CD14-positive monocyte (primary cell): ENCODE measurements around the gene KDM4C. TPM values are rescaled to one million over a fixed set of nuclear protein-coding genes. Genes with fewer than 3 reads are reported as not detected.

Source experiments
- DNase-seq, 3 donors: peaks; one replicate each; pipeline ENCODE4 v3.0.0-alpha.2; 2011 to 2022
- H2AFZ ChIP-seq: 2 replicates; pipeline ENCODE4 v1.6.0; 2012; ENCODE audit warnings: mild to moderate bottlenecking, low read depth, low read length, inconsistent platforms; ENCODE audit not compliant: insufficient read depth, poor library complexity, severe bottlenecking
- H3K27ac ChIP-seq, 2 donors: 1 replicate in 1 of 2; 2 replicates in 1 of 2; pipeline ENCODE4 v1.5.1; 2012 to 2013; ENCODE audit warnings: low read length in 2 of 2, control low read depth in 1 of 2, inconsistent platforms in 1 of 2, low read depth in 1 of 2, mild to moderate bottlenecking in 1 of 2
- H3K27me3 ChIP-seq, 2 donors: one replicate each; pipeline versions ENCODE4 v1.6.0 to v1.6.1; 2011 to 2013; ENCODE audit warnings: low read length in 2 of 2; ENCODE audit not compliant: control insufficient read depth in 2 of 2, insufficient read depth in 2 of 2
- H3K36me3 ChIP-seq, 2 donors: replicated peaks in 1 of 2; 1 replicate in 1 of 2; 2 replicates in 1 of 2; pipeline versions ENCODE4 v1.5.1 to v1.6.1; 2012 to 2013; ENCODE audit warnings: low read length in 2 of 2, control low read depth in 1 of 2, inconsistent platforms in 1 of 2, mild to moderate bottlenecking in 1 of 2; ENCODE audit not compliant: insufficient read depth in 2 of 2, control insufficient read depth in 1 of 2
- H3K4me1 ChIP-seq, 2 donors: 1 replicate in 1 of 2; 2 replicates in 1 of 2; pipeline versions ENCODE4 v1.5.1 to v1.6.1; 2012 to 2013; ENCODE audit warnings: low read length in 2 of 2, control low read depth in 1 of 2, inconsistent platforms in 1 of 2, mild to moderate bottlenecking in 1 of 2, moderate library complexity in 1 of 2; ENCODE audit not compliant: insufficient read depth in 2 of 2, control insufficient read depth in 1 of 2
- H3K4me2 ChIP-seq: replicated peaks from 2 replicates; pipeline ENCODE3; 2012; ENCODE audit warnings: low read length, moderate library complexity, mild to moderate bottlenecking; ENCODE audit not compliant: poor library complexity, severe bottlenecking; ENCODE audit errors: extremely low read depth
- H3K4me3 ChIP-seq, 3 experiments: fragments of 200-600 bp in 1 of 3; sonication (generic) in 1 of 3; replicated peaks in 1 of 3; 1 replicate in 2 of 3; 2 replicates in 1 of 3; pipeline ENCODE4 v1.5.1; 2011 to 2013; ENCODE audit warnings: low read length in 3 of 3, mild to moderate bottlenecking in 3 of 3, control low read depth in 2 of 3, low read depth in 2 of 3, inconsistent platforms in 1 of 3, moderate library complexity in 1 of 3
- H3K79me2 ChIP-seq: 2 replicates; pipeline ENCODE4 v1.6.0; 2012; ENCODE audit warnings: mild to moderate bottlenecking, control low read depth, inconsistent platforms, low read length, moderate library complexity; ENCODE audit not compliant: insufficient read depth
- H3K9ac ChIP-seq: 2 replicates; pipeline ENCODE4 v1.6.0; 2017; ENCODE audit warnings: low read length, mild to moderate bottlenecking; ENCODE audit not compliant: insufficient read depth, poor library complexity, severe bottlenecking
- H3K9me3 ChIP-seq, 2 donors: replicated peaks in 1 of 2; 1 replicate in 1 of 2; 2 replicates in 1 of 2; pipeline versions ENCODE4 v1.5.1 to v1.6.1; 2012 to 2013; ENCODE audit warnings: low read length in 2 of 2, control low read depth in 1 of 2; ENCODE audit not compliant: control insufficient read depth in 1 of 2, insufficient read depth in 1 of 2
- H4K20me1 ChIP-seq: 2 replicates; pipeline ENCODE4 v1.6.0; 2012; ENCODE audit warnings: mild to moderate bottlenecking, low read length, control low read depth, moderate library complexity; ENCODE audit not compliant: insufficient read depth
- H3K27ac Mint-ChIP-seq, 7 donors: one replicate each; pipeline ENCODE4 v1.8.0; 2020; ENCODE audit warnings: mild to moderate bottlenecking in 7 of 7, mixed read lengths in 7 of 7, moderate library complexity in 6 of 7, inconsistent platforms in 2 of 7
- H3K27me3 Mint-ChIP-seq, 3 donors: one replicate each; pipeline ENCODE4 v1.8.0; 2021 to 2022; ENCODE audit warnings: low read depth in 3 of 3, mild to moderate bottlenecking in 3 of 3, mixed read lengths in 3 of 3, moderate library complexity in 3 of 3, inconsistent platforms in 1 of 3
- H3K36me3 Mint-ChIP-seq, 2 donors: one replicate each; pipeline ENCODE4 v1.8.0; 2020; ENCODE audit warnings: mixed read lengths in 2 of 2, inconsistent platforms in 1 of 2, mild to moderate bottlenecking in 1 of 2
- H3K4me1 Mint-ChIP-seq: one replicate; pipeline ENCODE4 v1.8.0; 2020; ENCODE audit warnings: mild to moderate bottlenecking, mixed read lengths
- H3K4me3 Mint-ChIP-seq, 2 donors: one replicate each; pipeline ENCODE4 v1.8.0; 2020; ENCODE audit warnings: mild to moderate bottlenecking in 2 of 2, mixed read lengths in 2 of 2, moderate library complexity in 1 of 2
- H3K9me3 Mint-ChIP-seq, 7 donors: one replicate each; pipeline ENCODE4 v1.8.0; 2020 to 2022; ENCODE audit warnings: mixed read lengths in 7 of 7, mild to moderate bottlenecking in 6 of 7, moderate library complexity in 6 of 7, inconsistent platforms in 2 of 7
- CTCF ChIP-seq: fragments of 200-600 bp; IDR thresholded peaks from one replicate; pipeline ENCODE4 v1.8.0; 2022; ENCODE audit warnings: antibody characterized with exemption, mild to moderate bottlenecking
- WGBS: methylation state at CpG from one replicate; pipeline ENCODE4 v1.1.5; 2013; ENCODE audit warnings: missing lambda C conversion rate; ENCODE audit not compliant: insufficient coverage; 5-methylcytosine and 5-hydroxymethylcytosine counted together
- intact Hi-C, 2 donors: fragments of 100-400 bp; cut with micrococcal nuclease; formaldehyde crosslinking; loops; one replicate each; pipeline versions ENCODE4 v1.15.0 to v1.15.1; 2023
- polyA plus RNA-seq, 3 donors: library from polyadenylated mRNA; depleted of rRNA in 1 of 3; unstranded in 2 of 3; stranded (reverse) in 1 of 3; fragments of 300-500 nt in 2 of 3; fragments of >200 nt in 1 of 3; fragmentation: Illumina TruSeq in 2 of 3; gene quantifications; 1 replicate in 2 of 3; 2 replicates in 1 of 3; pipeline ENCODE4 v1.2.3, GENCODE V29; 2012 to 2021

The KDM4C gene
- polyA plus RNA-seq, 3 donors, result 15.2 to 36.2 (median 17.1) TPM

- Histone ChIP-seq H3K4me3 (no peak overlapping the region), H2AFZ (no peak overlapping the region), H4K20me1 (no peaks in the 10 kb centered on the region), H3K4me2 (no peak overlapping the region), H3K4me1 (no peaks in the 10 kb centered on the region), H3K36me3 (no peaks in the 10 kb centered on the region), H3K9me3 (no peaks in the 10 kb centered on the region), H3K79me2 (no peaks in the 10 kb centered on the region), H3K9ac (no peak overlapping the region), H3K27ac (no peak overlapping the region), H3K27me3 (peaks cover 3 to 7% of the 10 kb centered on the region in 2 donors)
- intact Hi-C loops, result no loop called here
- H3K27ac Mint-ChIP-seq, result no peak overlapping the region
- no peak for DNase-seq
- peaks cover 0 to 7% (median 2%) of the 10 kb centered on the region in 7 donors for H3K9me3 Mint-ChIP-seq
- no peak overlapping the region for H3K4me3 Mint-ChIP-seq
- TF ChIP-seq CTCF, result no peak
- no peaks in the 10 kb centered on the region for H3K36me3 Mint-ChIP-seq
- no peaks in the 10 kb centered on the region for H3K4me1 Mint-ChIP-seq
- H3K27me3 Mint-ChIP-seq, result peaks cover 13 to 21% (median 15%) of the 10 kb centered on the region in 3 donors
- 87% methylated on average over 2 of the region's 2 CpGs for WGBS
Measured at GRCh38 chr9:7196467-7196866, 438.7 kb downstream of the KDM4C start.

GRCh38 chr9:7201196-7201595 is 443.4 kb downstream of the KDM4C start:
- H3K9ac ChIP-seq, result no peak overlapping the region
- H3K4me2 ChIP-seq, result no peak overlapping the region
- no peaks in the 10 kb centered on the region for H3K4me1 ChIP-seq
- intact Hi-C loops, result no loop called here
- H3K79me2 ChIP-seq, result no peaks in the 10 kb centered on the region
- no peaks in the 10 kb centered on the region for H3K4me1 Mint-ChIP-seq
- H3K36me3 ChIP-seq, result no peaks in the 10 kb centered on the region
- 80% methylated on average over 3 of the region's 5 CpGs for WGBS
- H3K9me3 Mint-ChIP-seq, result peaks cover 0 to 4% (median 0%) of the 10 kb centered on the region in 7 donors
- H2AFZ ChIP-seq, result no peak overlapping the region
- no peak for TF ChIP-seq CTCF
- H3K27ac Mint-ChIP-seq, result no peak overlapping the region
- peaks cover 19 to 22% (median 21%) of the 10 kb centered on the region in 3 donors for H3K27me3 Mint-ChIP-seq
- DNase-seq, result no peak
- no peaks in the 10 kb centered on the region for H4K20me1 ChIP-seq
- no peaks in the 10 kb centered on the region for H3K36me3 Mint-ChIP-seq
- H3K4me3 Mint-ChIP-seq, result no peak overlapping the region
- no peak overlapping the region for H3K27ac ChIP-seq
- no peaks in the 10 kb centered on the region for H3K9me3 ChIP-seq
- H3K4me3 ChIP-seq, result no peak overlapping the region
- H3K27me3 ChIP-seq, result peaks cover 4 to 7% of the 10 kb centered on the region in 2 donors
